Panc1 (cell line): ENCODE measurements around the gene MIX23. TPM values are rescaled to one million over a fixed set of nuclear protein-coding genes. Genes with fewer than 3 reads are reported as not detected.

Source experiments
- ATAC-seq: fragments of 200-7000 bp; cut with Tn5 transposase; 2 replicates; pipeline ENCODE4 v1.9.1; 2020; ENCODE audit warnings: mild to moderate bottlenecking, moderate library complexity
- BruUV-seq: library from RNA; stranded (reverse); fragments of 400-500 nt; replicated peaks from 2 replicates; lab custom pipeline; 2021; lab: Mats Ljungman, UMichigan
- CTCF ChIA-PET: fragments of 300-600 bp; sonication (Branson Sonifier 250); formaldehyde crosslinking; loops from one replicate; lab custom pipeline; 2022; ENCODE audit warnings: antibody characterized with exemption; lab: Charles Lee
- POLR2A ChIA-PET: fragments of 300-600 bp; sonication (Branson Sonifier 250); formaldehyde crosslinking; loops from one replicate; lab custom pipeline; 2022; ENCODE audit warnings: antibody characterized with exemption; lab: Charles Lee
- DNase-seq: peaks from one replicate; pipeline ENCODE4 v3.0.0-alpha.2; 2010; ENCODE audit warnings: low read depth, low spot score
- H3K27ac ChIP-seq: 2 replicates; pipeline ENCODE4 v1.5.1; 2011; ENCODE audit warnings: mild to moderate bottlenecking, low read length, inconsistent platforms
- H3K27me3 ChIP-seq: fragments of 200-500 bp; sonication (Bioruptor generic); 2 replicates; pipeline ENCODE4 v1.6.0; 2014; ENCODE audit warnings: low read length, inconsistent platforms; ENCODE audit not compliant: control insufficient read depth, insufficient read depth
- H3K36me3 ChIP-seq: fragments of 200-500 bp; sonication (Bioruptor generic); 2 replicates; pipeline ENCODE4 v1.5.1; 2014; ENCODE audit warnings: inconsistent platforms, mild to moderate bottlenecking, low read length, moderate library complexity; ENCODE audit not compliant: control insufficient read depth, insufficient read depth
- H3K4me1 ChIP-seq: 2 replicates; pipeline ENCODE4 v1.5.1; 2011; ENCODE audit warnings: inconsistent platforms, mild to moderate bottlenecking, low read length, moderate library complexity; ENCODE audit not compliant: control insufficient read depth, insufficient read depth
- H3K4me3 ChIP-seq, 2 experiments: 2 replicates each; pipeline ENCODE4 v1.5.1; 2011 to 2012; ENCODE audit warnings: low read depth in 2 of 2, low read length in 2 of 2, mild to moderate bottlenecking in 2 of 2, inconsistent platforms in 1 of 2, moderate library complexity in 1 of 2
- H3K9me3 ChIP-seq: fragments of 200-500 bp; sonication (Bioruptor generic); 2 replicates; pipeline ENCODE4 v1.5.1; 2014; ENCODE audit warnings: low read depth, mild to moderate bottlenecking, inconsistent platforms, low read length, moderate library complexity; ENCODE audit not compliant: control insufficient read depth, insufficient read depth
- CTCF ChIP-seq: fragments of 450-650 bp; IDR thresholded peaks from 2 replicates; pipeline ENCODE4 v1.5.1; 2017; ENCODE audit warnings: mild to moderate bottlenecking
- POLR2AphosphoS5 ChIP-seq: IDR thresholded peaks from 2 replicates; pipeline ENCODE4 v1.6.1; 2012; ENCODE audit warnings: mild to moderate bottlenecking, low read depth, low read length, moderate library complexity
- REST ChIP-seq, 2 experiments: IDR thresholded peaks; 2 replicates each; pipeline ENCODE4 v1.6.1; 2011 to 2012; ENCODE audit warnings: low read depth in 2 of 2, control low read depth in 1 of 2, low read length in 1 of 2, mild to moderate bottlenecking in 1 of 2, moderate library complexity in 1 of 2; ENCODE audit not compliant: insufficient read depth in 1 of 2
- SIN3A ChIP-seq: IDR thresholded peaks from 2 replicates; pipeline ENCODE4 v1.6.1; 2012; ENCODE audit warnings: low read depth, mild to moderate bottlenecking, low read length, moderate library complexity, borderline replicate concordance; ENCODE audit not compliant: insufficient read depth
- TCF7L2 ChIP-seq: IDR thresholded peaks from 2 replicates; pipeline ENCODE4 v1.6.1; 2011; ENCODE audit warnings: mild to moderate bottlenecking, low read depth, low read length, inconsistent platforms
- in situ Hi-C: cut with HindIII; loops from 2 replicates; pipeline ENCODE4 v1.10.0; 2016; ENCODE audit warnings: low sequenced_read_pairs, low pct_unique_long_range_greater_than_20kb
- intact Hi-C: fragments of 100-400 bp; cut with micrococcal nuclease; formaldehyde crosslinking; loops from one replicate; pipeline ENCODE4 v1.10.0; 2022; ENCODE audit not compliant: unreplicated experiment
- total RNA-seq: library from RNA; stranded (reverse); gene quantifications from one replicate; pipeline ENCODE4 v1.2.1, GENCODE V29; 2021; ENCODE audit not compliant: unreplicated experiment

MIX23 gene
- total RNA-seq, 1 experiment from 2014 or later, result 61.7 TPM

GRCh38 chr3:122391681-122392446, 8.8 kb upstream of the MIX23 start:
- H3K36me3 ChIP-seq, result no peaks in the 10 kb centered on the region
- POLR2A ChIA-PET, result no interaction called here
- no peak overlapping the region for H3K4me3 ChIP-seq
- CTCF ChIA-PET, result no interaction called here
- intact Hi-C loops, result loop anchor here (2.0 kb wide), 1 partner anchor 287 kb away; no protein-coding TSS in a partner anchor
- BruUV-seq, result no TSS peak
- no peaks in the 10 kb centered on the region for H3K9me3 ChIP-seq
- no peak overlapping the region for H3K27ac ChIP-seq
- TF ChIP-seq TCF7L2 (no peak), CTCF (no peak), POLR2AphosphoS5 (no peak), REST (IDR thresholded peaks at IDR 0.05; ENCODE audit: insufficient read depth in 1 of 2, low read depth in 2 of 2, low read length in 1 of 2) (no peak), SIN3A (no peak)
- H3K27me3 ChIP-seq, result no peaks in the 10 kb centered on the region
- ATAC-seq (no peak), DNase-seq (no peak)
- in situ Hi-C loops, result no loop called here
- no peaks in the 10 kb centered on the region; the same call in 1 of the 2 replicates for H3K4me1 ChIP-seq

- ChIA-PET POLR2A (interaction anchor here (0.6 kb wide), 2 partner anchors 40 to 123 kb away, joined by 3 to 5 read pairs; no protein-coding TSS in a partner anchor), CTCF (interaction anchor here (0.7 kb wide), 1 partner anchor 22 kb away, joined by 4 read pairs; no protein-coding TSS in a partner anchor)
- Histone ChIP-seq H3K27me3 (no peaks in the 10 kb centered on the region), H3K27ac (no peak overlapping the region), H3K9me3 (no peaks in the 10 kb centered on the region), H3K36me3 (no peaks in the 10 kb centered on the region), H3K4me1 (no peaks in the 10 kb centered on the region; the same call in 1 of the 2 replicates), H3K4me3 (no peak overlapping the region)
- intact Hi-C loops, result no loop called here
- ATAC-seq, result no peak
- TF ChIP-seq CTCF (no peak), TCF7L2 (no peak), REST (IDR thresholded peaks at IDR 0.05; ENCODE audit: insufficient read depth in 1 of 2, low read depth in 2 of 2, low read length in 1 of 2) (no peak), POLR2AphosphoS5 (no peak), SIN3A (no peak)
- BruUV-seq, result no TSS peak
- in situ Hi-C loops, result no loop called here
- DNase-seq, result no peak
These were observed 7.6 kb upstream of the MIX23 start for GRCh38 chr3:122390665-122391064.
